Activated effector memory CD4-positive, alpha-beta T cell treated with anti-CD3 and anti-CD28 coated beads, Interleukin-2, amount 50 U/mL, for 16 hours (primary cell): Measurements from ENCODE around the gene UBE2E2.
"Not testable (repeated sequence)": the region's sequence is repeated elsewhere in the genome, so short reads cannot be mapped to it uniquely, and the experiment has no call there.

Experiments
- DNase-seq: peaks from one replicate; pipeline ENCODE4 v3.0.0-alpha.2; 2020

UBE2E2 gene

GRCh38 chr3:23333633-23334032 is 130.5 kb downstream of the UBE2E2 start:
- no peak for DNase-seq

GRCh38 chr3:23336853-23337252 is 133.7 kb downstream of the UBE2E2 start:
- not testable (repeated sequence) for DNase-seq

GRCh38 chr3:23341147-23341838 is 138.2 kb downstream of the UBE2E2 start:
- no peak for DNase-seq

GRCh38 chr3:23342343-23342742 is 139.2 kb downstream of the UBE2E2 start:
- no peak for DNase-seq

- no peak for DNase-seq
Observed at GRCh38 chr3:23343509-23343908, 140.4 kb downstream of the UBE2E2 start.

- no peak for DNase-seq
Observed at GRCh38 chr3:23344886-23345285, 141.8 kb downstream of the UBE2E2 start.

- DNase-seq: not testable (repeated sequence)
Observed at GRCh38 chr3:23349444-23349843, 146.3 kb downstream of the UBE2E2 start.

- no peak for DNase-seq
Observed at GRCh38 chr3:23356169-23356568, 153.0 kb downstream of the UBE2E2 start.

- no peak for DNase-seq
Observed at GRCh38 chr3:23356923-23357322, 153.8 kb downstream of the UBE2E2 start.

- DNase-seq: no peak
Observed at GRCh38 chr3:23359116-23359515, 156.0 kb downstream of the UBE2E2 start.

GRCh38 chr3:23365066-23365465 is 161.9 kb downstream of the UBE2E2 start:
- DNase-seq: no peak

- no peak for DNase-seq
Observed at GRCh38 chr3:23368731-23369130, 165.6 kb downstream of the UBE2E2 start.

GRCh38 chr3:23372285-23372684 is 169.2 kb downstream of the UBE2E2 start:
- no peak for DNase-seq

- no peak for DNase-seq
Observed at GRCh38 chr3:23376516-23377248, 173.6 kb downstream of the UBE2E2 start.

- no peak for DNase-seq
Observed at GRCh38 chr3:23377928-23378672, 175.0 kb downstream of the UBE2E2 start.

- no peak for DNase-seq
Observed at GRCh38 chr3:23383875-23384274, 180.7 kb downstream of the UBE2E2 start.

GRCh38 chr3:23385327-23385726 is 182.2 kb downstream of the UBE2E2 start:
- DNase-seq: no peak

GRCh38 chr3:23387286-23387918 is 184.3 kb downstream of the UBE2E2 start:
- no peak for DNase-seq

- no peak for DNase-seq
Observed at GRCh38 chr3:23389089-23389488, 186.0 kb downstream of the UBE2E2 start.

GRCh38 chr3:23389686-23390085 is 186.6 kb downstream of the UBE2E2 start:
- DNase-seq: no peak

GRCh38 chr3:23390446-23390845 is 187.3 kb downstream of the UBE2E2 start:
- DNase-seq: no peak

GRCh38 chr3:23390989-23391553 is 187.9 kb downstream of the UBE2E2 start:
- DNase-seq: no peak

GRCh38 chr3:23395115-23395514 is 192.0 kb downstream of the UBE2E2 start:
- no peak for DNase-seq
